ENCODE measurements around the gene ATF6. TPM values are rescaled to one million over a fixed set of nuclear protein-coding genes. Genes with fewer than 3 reads are reported as not detected.

ATF6 gene
- total RNA-seq, 2 donors from 2014 or later = 14.4 to 19.8 TPM

DNA sequence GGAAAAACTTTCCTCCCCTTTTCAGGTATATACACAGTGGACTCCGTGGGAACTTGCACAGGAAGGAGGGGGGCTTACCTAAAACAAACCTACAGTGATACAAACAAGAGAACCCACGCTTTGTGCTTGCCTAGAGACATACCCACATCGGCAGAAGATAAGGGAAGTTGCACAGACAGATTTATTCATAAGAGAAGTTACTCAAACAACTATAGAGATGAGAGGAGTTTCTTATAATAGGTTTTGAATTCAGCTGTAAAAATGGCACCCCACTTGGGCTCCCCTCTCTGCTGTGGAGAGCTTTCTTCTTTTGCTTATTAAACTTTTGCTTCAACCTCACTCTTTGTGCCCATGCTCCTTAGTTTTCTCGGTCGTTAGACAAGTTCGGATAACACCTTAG lies 18.3 kb upstream of the ATF6 start:
- Mint-ChIP-seq H3K9me3 (no peaks in the 10 kb centered on the region), H3K4me3 (no peak overlapping the region), H3K27ac (no peak overlapping the region), H3K36me3 (ENCODE audit: low read depth) (peaks cover 21% of the 10 kb centered on the region), H3K27me3 (ENCODE audit: insufficient read depth) (peaks cover 35% of the 10 kb centered on the region), H3K4me1 (peaks cover 12% of the 10 kb centered on the region)
- Histone ChIP-seq H3K9ac (ENCODE audit: extremely low read depth, low read length, poor library complexity, severe bottlenecking) (no peak overlapping the region), H3K36me3 (ENCODE audit: control insufficient read depth, insufficient read depth, low read length) (peaks cover 19% of the 10 kb centered on the region), H3K9me3 (ENCODE audit: control insufficient read depth, low read length) (no peaks in the 10 kb centered on the region), H3K27me3 (ENCODE audit: control insufficient read depth, insufficient read depth, low read length, poor library complexity, severe bottlenecking) (peaks cover 4% of the 10 kb centered on the region), H3K27ac (ENCODE audit: low read depth, low read length) (no peak overlapping the region), H3K4me1 (ENCODE audit: control insufficient read depth, insufficient read depth, low read length) (no peaks in the 10 kb centered on the region), H3K4me3 (ENCODE audit: low read length) (no peak overlapping the region)
- WGBS, 2 experiments (ENCODE audit: insufficient coverage in 1 of 2, insufficient read length in 1 of 2) = 73 to 80% methylated on average over 4 to 5 of the region's 6 CpGs
- TF ChIP-seq, protein P1, sequence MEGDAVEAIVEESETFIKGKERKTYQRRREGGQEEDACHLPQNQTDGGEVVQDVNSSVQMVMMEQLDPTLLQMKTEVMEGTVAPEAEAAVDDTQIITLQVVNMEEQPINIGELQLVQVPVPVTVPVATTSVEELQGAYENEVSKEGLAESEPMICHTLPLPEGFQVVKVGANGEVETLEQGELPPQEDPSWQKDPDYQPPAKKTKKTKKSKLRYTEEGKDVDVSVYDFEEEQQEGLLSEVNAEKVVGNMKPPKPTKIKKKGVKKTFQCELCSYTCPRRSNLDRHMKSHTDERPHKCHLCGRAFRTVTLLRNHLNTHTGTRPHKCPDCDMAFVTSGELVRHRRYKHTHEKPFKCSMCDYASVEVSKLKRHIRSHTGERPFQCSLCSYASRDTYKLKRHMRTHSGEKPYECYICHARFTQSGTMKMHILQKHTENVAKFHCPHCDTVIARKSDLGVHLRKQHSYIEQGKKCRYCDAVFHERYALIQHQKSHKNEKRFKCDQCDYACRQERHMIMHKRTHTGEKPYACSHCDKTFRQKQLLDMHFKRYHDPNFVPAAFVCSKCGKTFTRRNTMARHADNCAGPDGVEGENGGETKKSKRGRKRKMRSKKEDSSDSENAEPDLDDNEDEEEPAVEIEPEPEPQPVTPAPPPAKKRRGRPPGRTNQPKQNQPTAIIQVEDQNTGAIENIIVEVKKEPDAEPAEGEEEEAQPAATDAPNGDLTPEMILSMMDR (conservative IDR thresholded peaks at IDR 0.05) = no peak
- no peak for DNase-seq

DNA sequence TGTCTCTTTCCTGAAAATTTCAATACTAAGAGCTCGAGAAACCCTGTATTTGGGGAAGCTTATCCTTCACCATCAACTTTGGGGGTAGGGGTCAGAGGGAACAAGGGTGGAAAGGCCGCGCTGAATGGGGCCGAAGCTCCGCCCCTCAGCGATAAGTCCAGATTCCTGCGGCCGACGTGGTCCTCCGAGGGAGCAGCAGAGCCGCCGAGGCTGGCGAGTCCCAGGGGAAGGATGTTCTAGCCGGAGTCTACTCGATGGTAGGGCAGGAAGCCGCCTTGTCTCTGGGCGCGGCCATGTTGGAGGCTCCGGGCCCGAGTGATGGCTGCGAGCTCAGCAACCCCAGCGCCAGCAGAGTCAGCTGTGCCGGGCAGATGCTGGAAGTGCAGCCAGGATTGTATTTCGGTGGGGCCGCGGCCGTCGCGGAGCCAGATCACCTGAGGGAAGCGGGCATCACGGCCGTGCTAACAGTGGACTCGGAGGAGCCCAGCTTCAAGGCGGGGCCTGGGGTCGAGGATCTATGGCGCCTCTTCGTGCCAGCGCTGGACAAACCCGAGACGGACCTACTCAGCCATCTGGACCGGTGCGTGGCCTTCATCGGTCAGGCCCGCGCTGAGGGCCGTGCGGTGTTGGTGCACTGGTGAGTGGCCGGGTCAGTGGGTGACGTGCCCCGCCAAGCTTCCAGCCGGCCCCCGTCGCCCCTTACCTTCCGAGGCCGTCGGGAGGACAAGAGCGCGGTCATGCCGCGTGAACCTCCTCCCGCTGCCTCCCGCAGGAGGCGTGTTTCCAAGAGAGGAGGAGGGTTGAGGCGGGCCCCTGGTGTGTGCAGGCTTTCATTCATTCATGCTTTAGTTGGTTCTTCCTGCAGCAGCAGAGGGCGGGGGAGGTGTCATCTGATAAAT lies 16.4 kb upstream of the ATF6 start, which contains the start of gene DUSP12:
DUSP12 (plus strand) TSS at position 278 of the 899 bp plus-strand sequence; CDS start at position 294, 16 bp downstream.
- H3K36me3 Mint-ChIP-seq (ENCODE audit: low read depth) = peaks cover 38% of the 10 kb centered on the region
- H3K27me3 ChIP-seq (ENCODE audit: control insufficient read depth, insufficient read depth, low read length, poor library complexity, severe bottlenecking) = peaks cover 4% of the 10 kb centered on the region
- peak within 1 kb of the TSS; percentile 86 for H3K4me3 ChIP-seq (ENCODE audit: low read length)
- peak; percentile 97 for DNase-seq
- H3K9me3 Mint-ChIP-seq = peaks cover 2% of the 10 kb centered on the region
- H3K4me1 ChIP-seq (ENCODE audit: control insufficient read depth, insufficient read depth, low read length) = no peaks in the 10 kb centered on the region
- TF ChIP-seq, protein P1 (conservative IDR thresholded peaks at IDR 0.05) = peak; percentile 22
- peaks cover 12% of the 10 kb centered on the region for H3K4me1 Mint-ChIP-seq
- H3K27ac ChIP-seq (ENCODE audit: low read depth, low read length) = peak within 1 kb of the TSS; percentile 96
- peaks cover 38% of the 10 kb centered on the region for H3K36me3 ChIP-seq (ENCODE audit: control insufficient read depth, insufficient read depth, low read length)
- peak within 1 kb of the TSS; percentile 93 for H3K9ac ChIP-seq (ENCODE audit: extremely low read depth, low read length, poor library complexity, severe bottlenecking)
- peaks cover 34% of the 10 kb centered on the region for H3K27me3 Mint-ChIP-seq (ENCODE audit: insufficient read depth)
- peak within 1 kb of the TSS; percentile 99 for H3K27ac Mint-ChIP-seq
- peaks cover 11% of the 10 kb centered on the region for H3K9me3 ChIP-seq (ENCODE audit: control insufficient read depth, low read length)
- 0% methylated on average over 33 to 65 of the region's 65 CpGs for WGBS, 2 experiments (ENCODE audit: insufficient coverage in 1 of 2, insufficient read length in 1 of 2)
- H3K4me3 Mint-ChIP-seq = peak within 1 kb of the TSS; percentile 98

DNA sequence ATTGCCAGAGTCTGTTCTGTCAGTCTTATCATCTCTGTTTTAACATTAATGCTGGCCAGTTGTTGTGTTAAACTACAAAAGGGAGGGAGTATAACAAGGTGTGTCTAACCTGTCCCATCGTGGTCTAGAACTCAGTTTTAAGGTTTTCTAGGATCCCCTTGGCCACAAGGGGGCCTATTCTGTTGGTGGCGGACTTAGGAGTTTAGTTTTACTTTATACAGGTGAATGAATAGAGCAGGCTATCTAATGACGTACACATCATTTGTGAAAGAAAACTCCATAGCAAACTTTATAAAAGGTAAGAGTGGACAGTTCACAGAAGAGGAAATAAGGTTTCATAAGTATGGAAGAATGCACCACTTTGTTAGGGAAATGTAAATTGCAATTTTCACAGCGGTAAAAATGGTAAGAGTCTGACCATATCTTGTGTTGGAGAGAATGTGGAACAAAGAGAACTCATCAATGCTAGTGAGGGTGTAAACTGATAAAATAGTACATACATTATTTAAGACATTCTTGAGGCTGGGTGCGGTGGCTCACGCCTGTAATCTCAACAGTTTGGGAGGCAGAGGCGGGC lies 2.5 kb upstream of the ATF6 start:
- Mint-ChIP-seq H3K9me3 (no peaks in the 10 kb centered on the region), H3K27ac (no peak overlapping the region), H3K4me3 (no peak overlapping the region), H3K27me3 (ENCODE audit: insufficient read depth) (peaks cover 3% of the 10 kb centered on the region), H3K36me3 (ENCODE audit: low read depth) (peaks cover 5% of the 10 kb centered on the region), H3K4me1 (peaks cover 9% of the 10 kb centered on the region)
- Histone ChIP-seq H3K9ac (ENCODE audit: extremely low read depth, low read length, poor library complexity, severe bottlenecking) (no peak overlapping the region), H3K4me1 (ENCODE audit: control insufficient read depth, insufficient read depth, low read length) (no peaks in the 10 kb centered on the region), H3K36me3 (ENCODE audit: control insufficient read depth, insufficient read depth, low read length) (peaks cover 2% of the 10 kb centered on the region), H3K27me3 (ENCODE audit: control insufficient read depth, insufficient read depth, low read length, poor library complexity, severe bottlenecking) (no peaks in the 10 kb centered on the region), H3K4me3 (ENCODE audit: low read length) (no peak overlapping the region), H3K27ac (ENCODE audit: low read depth, low read length) (no peak overlapping the region), H3K9me3 (ENCODE audit: control insufficient read depth, low read length) (no peaks in the 10 kb centered on the region)
- DNase-seq = peak; percentile 73
- TF ChIP-seq, protein P1 (conservative IDR thresholded peaks at IDR 0.05) = peak; percentile 83
- WGBS, 2 experiments (ENCODE audit: insufficient coverage in 1 of 2, insufficient read length in 1 of 2) = 86 to 90% methylated on average over 2 to 7 of the region's 7 CpGs
